RWPE2 (cell line): Measurements from ENCODE around the gene TRIM24.

ENCODE experiments used
- ATAC-seq: fragments of 200-7000 bp; cut with Tn5 transposase; 3 replicates; pipeline ENCODE4 v1.9.1; 2021; ENCODE audit warnings: low read depth
- DNase-seq: peaks from one replicate; pipeline ENCODE4 v3.0.0-alpha.2; 2020; ENCODE audit warnings: low spot score
- H3K27ac ChIP-seq: fragments of 450-650 bp; 2 replicates; pipeline ENCODE4 v1.5.1; 2017; ENCODE audit warnings: mild to moderate bottlenecking; ENCODE audit not compliant: poor library complexity, severe bottlenecking
- H3K27me3 ChIP-seq: fragments of 250-450 bp; sonication (Bioruptor Pico); 2 replicates; pipeline ENCODE4 v1.5.1; 2021; ENCODE audit warnings: mild to moderate bottlenecking, moderate library complexity; ENCODE audit not compliant: insufficient read depth, poor library complexity, severe bottlenecking
- H3K36me3 ChIP-seq: fragments of 250-450 bp; sonication (Bioruptor Pico); 2 replicates; pipeline ENCODE4 v1.5.1; 2020; ENCODE audit warnings: low read depth, mild to moderate bottlenecking, moderate library complexity
- H3K4me1 ChIP-seq: fragments of 250-450 bp; sonication (Bioruptor Pico); 2 replicates; pipeline ENCODE4 v1.5.1; 2021; ENCODE audit warnings: mild to moderate bottlenecking, moderate library complexity; ENCODE audit not compliant: insufficient read depth, poor library complexity, severe bottlenecking
- H3K4me3 ChIP-seq: fragments of 250-450 bp; sonication (Bioruptor Pico); 2 replicates; pipeline ENCODE4 v1.5.1; 2021; ENCODE audit warnings: mild to moderate bottlenecking, moderate library complexity; ENCODE audit not compliant: severe bottlenecking
- H3K9me3 ChIP-seq: fragments of 250-450 bp; sonication (Bioruptor Pico); 2 replicates; pipeline ENCODE4 v1.5.1; 2021; ENCODE audit warnings: mild to moderate bottlenecking, moderate library complexity; ENCODE audit not compliant: severe bottlenecking
- CTCF ChIP-seq: fragments of 450-650 bp; IDR thresholded peaks from one replicate; pipeline ENCODE4 v1.5.1; 2017; ENCODE audit warnings: mild to moderate bottlenecking, moderate library complexity; ENCODE audit not compliant: poor library complexity, severe bottlenecking

TRIM24 gene

GRCh38 chr7:138519061-138519798, 59.2 kb downstream of the TRIM24 start:
- no peak for TF ChIP-seq CTCF
- ATAC-seq (no peak), DNase-seq (no peak)
- Histone ChIP-seq H3K9me3 (no peaks in the 10 kb centered on the region), H3K27ac (no peak overlapping the region), H3K4me1 (no peaks in the 10 kb centered on the region), H3K36me3 (peaks cover 18% of the 10 kb centered on the region), H3K27me3 (no peaks in the 10 kb centered on the region), H3K4me3 (no peak overlapping the region)

- no peak for TF ChIP-seq CTCF
- ATAC-seq (no peak), DNase-seq (no peak)
- peaks cover 25% of the 10 kb centered on the region for H3K36me3 ChIP-seq
- H3K4me3 ChIP-seq, result no peak overlapping the region
- no peaks in the 10 kb centered on the region for H3K4me1 ChIP-seq
- no peaks in the 10 kb centered on the region for H3K9me3 ChIP-seq
- H3K27me3 ChIP-seq, result no peaks in the 10 kb centered on the region
- H3K27ac ChIP-seq, result no peak overlapping the region
Measured at GRCh38 chr7:138520742-138521141, 60.7 kb downstream of the TRIM24 start.

GRCh38 chr7:138521837-138522461, 61.9 kb downstream of the TRIM24 start:
- no peak overlapping the region for H3K27ac ChIP-seq
- no peaks in the 10 kb centered on the region for H3K4me1 ChIP-seq
- no peak for TF ChIP-seq CTCF
- peaks cover 33% of the 10 kb centered on the region for H3K36me3 ChIP-seq
- H3K4me3 ChIP-seq, result no peak overlapping the region
- H3K9me3 ChIP-seq, result peaks cover 9% of the 10 kb centered on the region
- H3K27me3 ChIP-seq, result no peaks in the 10 kb centered on the region
- DNase-seq, result no peak
- ATAC-seq, result no peak

- Histone ChIP-seq H3K27ac (no peak overlapping the region), H3K36me3 (peaks cover 36% of the 10 kb centered on the region), H3K4me1 (no peaks in the 10 kb centered on the region), H3K4me3 (no peak overlapping the region), H3K27me3 (no peaks in the 10 kb centered on the region), H3K9me3 (peaks cover 27% of the 10 kb centered on the region)
- TF ChIP-seq CTCF, result no peak
- ATAC-seq (no peak), DNase-seq (no peak)
Measured at GRCh38 chr7:138524259-138524658, 64.2 kb downstream of the TRIM24 start.

GRCh38 chr7:138525757-138526156, 65.7 kb downstream of the TRIM24 start:
- Histone ChIP-seq H3K27ac (no peak overlapping the region), H3K9me3 (peaks cover 27% of the 10 kb centered on the region), H3K27me3 (no peaks in the 10 kb centered on the region), H3K36me3 (peaks cover 34% of the 10 kb centered on the region), H3K4me3 (no peak overlapping the region), H3K4me1 (no peaks in the 10 kb centered on the region)
- DNase-seq, result no peak
- TF ChIP-seq CTCF, result no peak
- ATAC-seq, result no peak
